HEK293 (cell line): ENCODE measurements around the gene LHFPL2.

Experiments
- CTCF ChIP-seq: fragments of 450-650 bp; formaldehyde crosslinking; IDR thresholded peaks from 2 replicates; pipeline ENCODE4 v1.5.1; 2016; ENCODE audit warnings: missing biosample characterization, missing genetic modification characterization
- PRDM4 ChIP-seq: fragments of 450-650 bp; formaldehyde crosslinking; IDR thresholded peaks from 2 replicates; pipeline ENCODE4 v1.5.1; 2017; ENCODE audit warnings: missing biosample characterization, missing genetic modification characterization
- SP2 ChIP-seq: fragments of 450-650 bp; formaldehyde crosslinking; IDR thresholded peaks from 2 replicates; pipeline ENCODE4 v1.5.1; 2016; ENCODE audit warnings: missing biosample characterization, missing genetic modification characterization
- YY1 ChIP-seq: fragments of 450-650 bp; formaldehyde crosslinking; IDR thresholded peaks from 2 replicates; pipeline ENCODE4 v1.5.1; 2018; ENCODE audit warnings: missing biosample characterization, missing genetic modification characterization
- ZNF121 ChIP-seq: fragments of 450-650 bp; formaldehyde crosslinking; IDR thresholded peaks from 2 replicates; pipeline ENCODE4 v1.5.1; 2016; ENCODE audit warnings: missing biosample characterization, missing genetic modification characterization
- ZNF175 ChIP-seq: fragments of 450-650 bp; formaldehyde crosslinking; IDR thresholded peaks from 2 replicates; pipeline ENCODE4 v1.5.1; 2016; ENCODE audit warnings: missing biosample characterization, missing genetic modification characterization
- ZNF184 ChIP-seq: fragments of 450-650 bp; IDR thresholded peaks from 2 replicates; pipeline ENCODE4 v1.5.1; 2018; ENCODE audit warnings: missing biosample characterization, mild to moderate bottlenecking, missing genetic modification characterization
- ZNF202 ChIP-seq: fragments of 450-650 bp; formaldehyde crosslinking; IDR thresholded peaks from 2 replicates; pipeline ENCODE4 v1.5.1; 2016; ENCODE audit warnings: missing biosample characterization, missing genetic modification characterization, borderline replicate concordance
- ZNF24 ChIP-seq: fragments of 450-650 bp; formaldehyde crosslinking; IDR thresholded peaks from 2 replicates; pipeline ENCODE4 v1.5.1; 2016; ENCODE audit warnings: missing biosample characterization, missing genetic modification characterization
- ZNF416 ChIP-seq: fragments of 450-650 bp; formaldehyde crosslinking; IDR thresholded peaks from 2 replicates; pipeline ENCODE4 v1.5.1; 2016; ENCODE audit warnings: missing biosample characterization, missing genetic modification characterization
- TF ChIP-seq, protein P1 (sequence below): fragments of 450-650 bp; formaldehyde crosslinking; IDR thresholded peaks from 2 replicates; pipeline ENCODE4 v1.5.1; 2016; ENCODE audit warnings: missing biosample characterization, missing genetic modification characterization
- TF ChIP-seq, protein P2 (sequence below): fragments of 450-650 bp; formaldehyde crosslinking; IDR thresholded peaks from 2 replicates; pipeline ENCODE4 v1.5.1; 2016; ENCODE audit warnings: missing biosample characterization, missing genetic modification characterization

DNA sequence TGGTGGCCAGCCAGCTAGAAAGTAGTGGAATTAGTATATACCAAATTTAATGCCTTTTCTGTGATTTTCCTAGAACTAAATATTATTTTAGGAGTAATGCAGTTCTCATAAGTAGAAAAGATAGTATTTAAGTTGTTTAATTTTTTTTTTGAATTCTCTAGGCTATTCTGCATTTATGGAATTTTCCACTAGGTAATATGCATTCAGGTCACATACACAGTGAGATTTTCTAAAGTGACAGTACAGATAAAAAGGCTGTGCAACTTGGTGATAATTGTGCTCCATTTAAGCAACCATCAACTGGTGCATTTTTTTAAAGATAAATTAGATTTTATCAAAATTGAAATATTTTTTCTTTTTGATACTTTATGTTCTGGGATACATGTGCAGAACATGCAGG lies 176.7 kb downstream of the LHFPL2 start:
- TF ChIP-seq CTCF (no peak), ZNF24 (tag by site-specific recombination) (no peak), YY1 (no peak), ZNF121 (tag by site-specific recombination) (no peak), ZNF202 (tag by site-specific recombination) (no peak), ZNF184 (tag by site-specific recombination) (no peak), ZNF416 (tag by site-specific recombination) (no peak), ZNF175 (tag by site-specific recombination) (no peak), PRDM4 (no peak), SP2 (tag by site-specific recombination) (no peak)
- TF ChIP-seq, protein P1, sequence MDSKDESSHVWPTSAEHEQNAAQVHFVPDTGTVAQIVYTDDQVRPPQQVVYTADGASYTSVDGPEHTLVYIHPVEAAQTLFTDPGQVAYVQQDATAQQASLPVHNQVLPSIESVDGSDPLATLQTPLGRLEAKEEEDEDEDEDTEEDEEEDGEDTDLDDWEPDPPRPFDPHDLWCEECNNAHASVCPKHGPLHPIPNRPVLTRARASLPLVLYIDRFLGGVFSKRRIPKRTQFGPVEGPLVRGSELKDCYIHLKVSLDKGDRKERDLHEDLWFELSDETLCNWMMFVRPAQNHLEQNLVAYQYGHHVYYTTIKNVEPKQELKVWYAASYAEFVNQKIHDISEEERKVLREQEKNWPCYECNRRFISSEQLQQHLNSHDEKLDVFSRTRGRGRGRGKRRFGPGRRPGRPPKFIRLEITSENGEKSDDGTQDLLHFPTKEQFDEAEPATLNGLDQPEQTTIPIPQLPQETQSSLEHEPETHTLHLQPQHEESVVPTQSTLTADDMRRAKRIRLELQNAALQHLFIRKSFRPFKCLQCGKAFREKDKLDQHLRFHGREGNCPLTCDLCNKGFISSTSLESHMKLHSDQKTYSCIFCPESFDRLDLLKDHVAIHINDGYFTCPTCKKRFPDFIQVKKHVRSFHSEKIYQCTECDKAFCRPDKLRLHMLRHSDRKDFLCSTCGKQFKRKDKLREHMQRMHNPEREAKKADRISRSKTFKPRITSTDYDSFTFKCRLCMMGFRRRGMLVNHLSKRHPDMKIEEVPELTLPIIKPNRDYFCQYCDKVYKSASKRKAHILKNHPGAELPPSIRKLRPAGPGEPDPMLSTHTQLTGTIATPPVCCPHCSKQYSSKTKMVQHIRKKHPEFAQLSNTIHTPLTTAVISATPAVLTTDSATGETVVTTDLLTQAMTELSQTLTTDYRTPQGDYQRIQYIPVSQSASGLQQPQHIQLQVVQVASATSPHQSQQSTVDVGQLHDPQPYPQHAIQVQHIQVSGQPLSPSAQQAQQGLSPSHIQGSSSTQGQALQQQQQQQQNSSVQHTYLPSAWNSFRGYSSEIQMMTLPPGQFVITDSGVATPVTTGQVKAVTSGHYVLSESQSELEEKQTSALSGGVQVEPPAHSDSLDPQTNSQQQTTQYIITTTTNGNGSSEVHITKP, result no peak
- TF ChIP-seq, protein P2, sequence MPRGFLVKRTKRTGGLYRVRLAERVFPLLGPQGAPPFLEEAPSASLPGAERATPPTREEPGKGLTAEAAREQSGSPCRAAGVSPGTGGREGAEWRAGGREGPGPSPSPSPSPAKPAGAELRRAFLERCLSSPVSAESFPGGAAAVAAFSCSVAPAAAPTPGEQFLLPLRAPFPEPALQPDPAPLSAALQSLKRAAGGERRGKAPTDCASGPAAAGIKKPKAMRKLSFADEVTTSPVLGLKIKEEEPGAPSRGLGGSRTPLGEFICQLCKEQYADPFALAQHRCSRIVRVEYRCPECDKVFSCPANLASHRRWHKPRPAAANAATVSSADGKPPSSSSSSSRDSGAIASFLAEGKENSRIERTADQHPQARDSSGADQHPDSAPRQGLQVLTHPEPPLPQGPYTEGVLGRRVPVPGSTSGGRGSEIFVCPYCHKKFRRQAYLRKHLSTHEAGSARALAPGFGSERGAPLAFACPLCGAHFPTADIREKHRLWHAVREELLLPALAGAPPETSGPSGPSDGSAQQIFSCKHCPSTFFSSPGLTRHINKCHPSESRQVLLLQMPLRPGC (tag by site-specific recombination), result no peak
